GM12875 (cell line): ENCODE results near the gene GSTO2.

Experiments used
- H3K4me3 ChIP-seq: one replicate; pipeline ENCODE4 v1.5.1; 2011; ENCODE audit warnings: low read depth, low read length, control low read depth
- TF ChIP-seq, protein P1 (sequence below): IDR thresholded peaks from 2 replicates; pipeline ENCODE4 v1.5.1; 2011; ENCODE audit warnings: low read depth, mild to moderate bottlenecking, control low read depth, inconsistent platforms, low read length, moderate library complexity, borderline replicate concordance; ENCODE audit not compliant: insufficient read depth

The GSTO2 gene

DNA sequence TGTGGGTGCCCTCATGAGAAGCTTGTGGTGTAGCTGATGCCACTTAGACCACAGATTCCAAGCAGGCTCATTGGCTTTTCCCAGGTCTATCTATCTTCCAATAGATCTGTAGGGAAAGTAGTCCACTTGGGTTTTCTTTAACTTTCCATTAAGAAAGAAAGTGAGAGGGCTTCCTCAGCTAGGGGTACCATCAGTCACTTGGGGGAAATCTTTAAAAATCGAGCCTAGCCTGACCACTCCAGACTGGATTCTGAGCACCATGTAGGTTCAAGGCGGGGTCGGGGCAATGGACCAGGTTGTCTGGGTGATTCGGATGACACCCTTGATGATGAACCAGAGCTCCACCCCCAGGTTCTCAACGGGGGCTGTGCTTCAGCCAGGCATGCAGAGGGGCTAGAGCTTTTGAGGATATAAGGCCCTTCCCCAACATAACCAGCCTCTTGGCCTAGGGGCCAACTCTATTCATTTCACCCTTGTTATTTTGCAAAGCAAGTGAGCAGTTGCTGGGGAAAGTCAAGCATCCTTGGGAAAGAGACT lies 42.3 kb downstream of the GSTO2 start:
- H3K4me3 ChIP-seq = no peak overlapping the region
- TF ChIP-seq, protein P1, sequence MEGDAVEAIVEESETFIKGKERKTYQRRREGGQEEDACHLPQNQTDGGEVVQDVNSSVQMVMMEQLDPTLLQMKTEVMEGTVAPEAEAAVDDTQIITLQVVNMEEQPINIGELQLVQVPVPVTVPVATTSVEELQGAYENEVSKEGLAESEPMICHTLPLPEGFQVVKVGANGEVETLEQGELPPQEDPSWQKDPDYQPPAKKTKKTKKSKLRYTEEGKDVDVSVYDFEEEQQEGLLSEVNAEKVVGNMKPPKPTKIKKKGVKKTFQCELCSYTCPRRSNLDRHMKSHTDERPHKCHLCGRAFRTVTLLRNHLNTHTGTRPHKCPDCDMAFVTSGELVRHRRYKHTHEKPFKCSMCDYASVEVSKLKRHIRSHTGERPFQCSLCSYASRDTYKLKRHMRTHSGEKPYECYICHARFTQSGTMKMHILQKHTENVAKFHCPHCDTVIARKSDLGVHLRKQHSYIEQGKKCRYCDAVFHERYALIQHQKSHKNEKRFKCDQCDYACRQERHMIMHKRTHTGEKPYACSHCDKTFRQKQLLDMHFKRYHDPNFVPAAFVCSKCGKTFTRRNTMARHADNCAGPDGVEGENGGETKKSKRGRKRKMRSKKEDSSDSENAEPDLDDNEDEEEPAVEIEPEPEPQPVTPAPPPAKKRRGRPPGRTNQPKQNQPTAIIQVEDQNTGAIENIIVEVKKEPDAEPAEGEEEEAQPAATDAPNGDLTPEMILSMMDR = no peak

DNA sequence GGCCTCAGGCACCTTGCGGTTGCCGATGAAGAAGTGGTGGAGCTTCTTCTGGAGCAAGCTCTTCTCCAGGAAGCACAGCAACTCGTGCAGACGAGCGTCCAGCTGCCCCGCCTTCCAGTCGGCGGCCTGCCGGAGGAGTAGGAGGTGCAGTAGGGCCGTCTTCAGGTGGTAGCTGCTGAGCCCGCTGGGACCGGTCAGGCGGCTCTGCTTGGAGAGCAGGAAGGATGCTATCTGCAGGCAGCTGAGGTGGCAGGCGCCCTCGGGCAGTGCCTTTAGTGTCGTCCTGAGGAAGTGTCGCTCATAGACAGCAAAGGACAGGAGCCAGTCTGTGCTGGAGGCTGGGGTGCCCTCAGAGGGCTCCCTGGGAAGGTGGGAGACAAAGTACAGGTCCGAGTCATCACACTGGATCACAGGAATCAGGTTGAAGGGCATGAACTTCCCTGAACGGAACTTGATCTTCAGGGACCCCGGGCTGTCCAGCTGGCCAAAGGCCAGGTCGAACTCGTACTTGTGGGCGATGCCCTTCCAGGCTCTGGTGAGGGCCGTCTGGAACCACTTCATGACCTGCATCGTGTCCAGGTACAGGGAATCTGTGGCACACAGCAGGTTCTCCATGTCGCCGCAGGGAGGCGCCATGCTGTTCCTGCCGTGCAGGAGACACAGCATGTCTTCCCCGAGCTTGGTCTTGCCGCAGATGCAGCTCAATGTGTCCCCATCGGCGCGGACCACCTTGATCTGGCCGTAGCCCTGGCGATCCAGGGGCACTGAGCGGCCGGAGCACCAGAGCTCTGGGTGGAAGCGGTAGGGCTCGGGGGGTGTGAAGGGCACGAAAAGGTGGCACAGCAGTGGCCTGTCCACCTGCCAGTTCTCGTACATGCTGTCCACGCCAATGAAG lies 45.9 kb downstream of the GSTO2 start:
- no peak overlapping the region for H3K4me3 ChIP-seq
- TF ChIP-seq, protein P1 = no peak

DNA sequence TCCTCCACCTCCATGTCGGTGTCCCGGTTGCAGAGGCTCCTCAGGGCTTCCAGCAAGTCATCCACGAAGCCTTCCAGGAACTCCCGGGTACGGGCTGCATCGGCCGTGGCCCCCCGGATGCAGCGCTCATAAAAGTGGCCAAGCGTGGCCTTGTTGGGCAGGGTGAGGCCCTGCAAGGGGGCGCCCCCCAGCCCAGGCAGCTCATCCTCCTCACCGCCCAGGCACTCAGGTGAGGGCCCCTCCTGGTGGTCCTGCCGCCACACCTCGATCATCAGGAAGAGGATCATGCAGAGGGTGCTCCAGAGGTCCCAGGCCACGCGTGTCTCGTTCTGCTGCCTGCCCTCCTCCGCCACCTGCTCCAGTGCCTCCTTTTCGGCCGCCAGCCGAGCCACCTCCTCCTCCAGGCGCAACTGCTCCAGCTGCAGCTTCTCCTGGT lies 46.5 kb downstream of the GSTO2 start:
- TF ChIP-seq, protein P1 = no peak
- no peak overlapping the region for H3K4me3 ChIP-seq

DNA sequence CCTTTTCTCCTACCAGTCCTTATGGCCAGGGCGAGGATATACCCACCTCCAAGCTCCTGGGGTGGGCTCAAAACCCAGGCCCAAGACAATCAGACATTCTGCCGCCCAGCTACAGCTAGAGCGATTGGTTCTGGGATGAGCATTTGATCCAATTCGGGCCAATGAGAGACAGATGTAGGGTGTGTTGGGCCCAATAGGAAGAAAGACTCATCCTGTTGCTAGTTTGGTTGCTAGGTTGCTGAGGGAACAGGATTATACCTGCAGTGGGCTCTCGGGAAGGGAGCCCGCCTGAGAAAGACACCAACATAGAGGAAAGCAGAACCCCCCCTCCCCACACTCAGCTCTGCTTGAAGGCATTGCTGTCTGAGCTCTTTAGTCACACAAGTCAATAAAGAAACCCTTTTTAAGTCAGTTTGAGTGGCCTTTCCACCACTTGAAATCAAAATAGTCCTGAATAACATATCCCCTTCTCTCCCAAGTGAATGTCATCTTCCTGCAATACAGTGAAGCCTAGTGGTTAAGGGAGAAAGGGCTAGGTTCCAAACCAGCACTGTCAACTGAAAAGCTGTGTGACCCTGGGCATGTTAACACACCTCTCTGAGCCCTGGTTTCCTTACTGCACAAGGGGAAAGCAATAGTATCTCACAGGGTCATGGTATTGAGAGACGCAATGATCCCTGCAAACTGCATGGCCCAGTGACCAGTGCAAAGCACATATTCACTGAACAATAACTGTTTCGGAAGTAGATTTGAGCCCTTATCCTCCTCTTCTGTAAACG lies 47.5 kb downstream of the GSTO2 start:
- TF ChIP-seq, protein P1 = no peak
- H3K4me3 ChIP-seq = no peak overlapping the region

DNA sequence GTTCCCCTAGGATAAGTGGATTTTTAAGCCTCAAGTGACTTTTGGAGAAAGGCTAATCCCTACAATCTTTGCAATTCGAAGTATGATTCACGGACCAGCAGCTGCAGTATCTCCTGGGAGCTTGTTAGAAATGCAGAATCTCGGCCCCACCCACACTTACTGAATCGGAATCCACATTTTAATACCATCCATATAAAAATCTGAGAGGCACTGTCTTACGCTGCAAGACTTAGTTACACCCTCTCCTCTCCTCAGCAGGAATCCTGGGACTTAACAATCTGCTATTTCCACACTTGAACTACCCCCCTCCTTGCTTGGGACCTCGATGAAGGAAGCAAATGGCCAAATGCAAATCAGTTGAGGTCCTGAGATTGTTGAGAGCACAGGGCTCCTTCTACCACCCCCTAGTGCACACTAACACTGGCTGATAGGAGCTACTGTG lies 48.3 kb downstream of the GSTO2 start:
- TF ChIP-seq, protein P1 = no peak
- no peak overlapping the region for H3K4me3 ChIP-seq

DNA sequence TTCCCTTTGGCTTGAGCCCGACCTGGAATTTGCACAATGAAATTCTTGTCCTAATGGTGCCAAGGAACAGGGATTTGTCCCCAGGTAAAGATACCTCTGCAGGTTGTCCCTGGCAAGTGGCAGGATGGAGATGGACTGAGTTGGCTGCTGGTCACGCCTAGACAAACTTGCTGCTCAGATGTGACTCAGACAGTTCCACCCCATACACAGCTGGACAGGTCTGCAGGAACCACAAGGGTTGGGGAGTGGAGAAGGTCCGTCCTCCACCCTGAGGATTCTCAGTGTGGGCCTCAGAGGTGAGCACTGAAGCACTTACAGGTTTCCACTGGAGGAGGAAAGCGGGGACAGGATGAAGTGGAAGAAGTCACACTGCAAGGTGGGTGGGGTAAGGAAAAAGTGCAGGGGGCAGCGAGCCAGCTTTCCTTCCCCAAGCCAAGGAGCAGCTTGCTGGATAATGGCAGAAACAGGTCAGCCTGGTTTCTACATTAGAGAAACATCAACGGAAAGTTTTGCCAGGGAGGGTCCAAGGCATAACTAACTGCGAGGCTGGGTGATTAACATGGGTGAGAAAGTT lies 48.8 kb downstream of the GSTO2 start:
- TF ChIP-seq, protein P1 = no peak
- no peak overlapping the region for H3K4me3 ChIP-seq
